H1 (cell line): ENCODE measurements around the gene FAR1. TPM values are rescaled to one million over a fixed set of nuclear protein-coding genes. Genes with fewer than 3 reads are reported as not detected.

Experiments
- CTCF ChIA-PET: fragments of 300-600 bp; sonication (Branson Sonifier 250); formaldehyde crosslinking; loops from one replicate; lab custom pipeline; 2021; ENCODE audit not compliant: partially characterized antibody; lab: Charles Lee
- POLR2A ChIA-PET: fragments of 300-600 bp; sonication (Branson Sonifier 250); formaldehyde crosslinking; loops from one replicate; lab custom pipeline; 2021; ENCODE audit warnings: inconsistent platforms; ENCODE audit not compliant: partially characterized antibody; lab: Charles Lee
- DNase-seq, 2 experiments: peaks; one replicate each; pipeline versions ENCODE4 v3.0.0 to v3.0.0-alpha.2; 2010 to 2022; ENCODE audit warnings: low spot score in 2 of 2, low read depth in 1 of 2, mixed read lengths in 1 of 2
- FAIRE-seq: peaks from 2 replicates; lab custom pipeline; 2011; peaks lifted over from hg19 to GRCh38; lab: Jason Lieb, UNC
- H2AFZ ChIP-seq: 2 replicates; pipeline ENCODE4 v1.8.1; 2012; ENCODE audit warnings: low read length, inconsistent platforms
- H2AK5ac ChIP-seq: 2 replicates; pipeline ENCODE4 v1.6.1; 2013; ENCODE audit warnings: low read depth, low read length
- H2BK120ac ChIP-seq: replicated peaks from 2 replicates; pipeline ENCODE3; 2013; ENCODE audit warnings: low read depth, low read length, inconsistent platforms
- H2BK12ac ChIP-seq: 2 replicates; pipeline ENCODE4 v1.6.1; 2013; ENCODE audit warnings: low read depth, low read length
- H2BK15ac ChIP-seq: 2 replicates; pipeline ENCODE4 v1.6.1; 2013; ENCODE audit warnings: low read length
- H2BK20ac ChIP-seq: 2 replicates; pipeline ENCODE4 v1.6.1; 2013; ENCODE audit warnings: low read length
- H2BK5ac ChIP-seq: 2 replicates; pipeline ENCODE4 v1.6.1; 2013; ENCODE audit warnings: low read depth, low read length
- H3K14ac ChIP-seq: 2 replicates; pipeline ENCODE4 v1.6.1; 2013; ENCODE audit warnings: inconsistent platforms; ENCODE audit not compliant: insufficient read length
- H3K18ac ChIP-seq: 2 replicates; pipeline ENCODE4 v1.6.1; 2013; ENCODE audit warnings: low read length; ENCODE audit errors: extremely low read depth
- H3K23ac ChIP-seq: 2 replicates; pipeline ENCODE4 v1.6.1; 2013; ENCODE audit warnings: inconsistent platforms; ENCODE audit not compliant: insufficient read length
- H3K23me2 ChIP-seq: 2 replicates; pipeline ENCODE4 v1.6.1; 2013; ENCODE audit warnings: low read depth, low read length
- H3K27ac ChIP-seq: 2 replicates; pipeline ENCODE4 v1.6.1; 2011; ENCODE audit warnings: low read depth, low read length, inconsistent platforms
- H3K27me3 ChIP-seq, 4 experiments: replicated peaks in 1 of 4; 1 replicate in 1 of 4; 2 replicates in 3 of 4; pipeline versions ENCODE4 v1.6.1 to v1.8.1; 2011 to 2013; ENCODE audit warnings: low read length in 3 of 4, mild to moderate bottlenecking in 3 of 4, inconsistent platforms in 2 of 4, mixed read lengths in 2 of 4, moderate library complexity in 1 of 4; ENCODE audit not compliant: control insufficient read depth in 3 of 4, insufficient read depth in 3 of 4; ENCODE audit errors: extremely low read depth in 1 of 4
- H3K36me3 ChIP-seq, 4 experiments: 2 replicates each; pipeline versions ENCODE4 v1.6.1 to v1.8.1; 2011 to 2013; ENCODE audit warnings: mild to moderate bottlenecking in 4 of 4, low read length in 3 of 4, moderate library complexity in 2 of 4, control low read depth in 1 of 4, inconsistent platforms in 1 of 4; ENCODE audit not compliant: insufficient read depth in 4 of 4, control insufficient read depth in 2 of 4
- H3K4ac ChIP-seq: replicated peaks from 2 replicates; pipeline ENCODE3; 2013; ENCODE audit warnings: low read length, low read depth, mixed read lengths, inconsistent platforms; ENCODE audit not compliant: insufficient read length
- H3K4me1 ChIP-seq, 4 experiments: replicated peaks in 1 of 4; 1 replicate in 1 of 4; 2 replicates in 3 of 4; pipeline versions ENCODE4 v1.6.1 to v1.8.1; 2011 to 2013; ENCODE audit warnings: low read length in 3 of 4, inconsistent platforms in 2 of 4, mixed read lengths in 1 of 4; ENCODE audit not compliant: insufficient read depth in 4 of 4, control insufficient read depth in 3 of 4
- H3K4me2 ChIP-seq, 2 experiments: 2 replicates each; pipeline versions ENCODE4 v1.6.1 to v1.8.1; 2011 to 2013; ENCODE audit warnings: low read depth in 2 of 2, low read length in 2 of 2, control low read depth in 1 of 2, inconsistent platforms in 1 of 2, mild to moderate bottlenecking in 1 of 2; ENCODE audit not compliant: insufficient read depth in 1 of 2
- H3K4me3 ChIP-seq, 4 experiments: fragments of 200-600, 300-600 bp in 1 of 4; sonication (generic), shearing (Covaris generic), sonication (Bioruptor Twin) in 1 of 4; 2 replicates each; pipeline versions ENCODE4 v1.5.1 to v1.8.1; 2011 to 2016; ENCODE audit warnings: low read length in 4 of 4, low read depth in 3 of 4, control low read depth in 2 of 4, inconsistent platforms in 2 of 4, mild to moderate bottlenecking in 2 of 4, mixed read lengths in 1 of 4, moderate library complexity in 1 of 4; ENCODE audit not compliant: insufficient read depth in 2 of 4; ENCODE audit errors: extremely low read depth in 1 of 4
- H3K56ac ChIP-seq: replicated peaks from 2 replicates; pipeline ENCODE3; 2013; ENCODE audit warnings: low read depth, mild to moderate bottlenecking, mixed read lengths, low read length, inconsistent platforms; ENCODE audit not compliant: insufficient read length
- H3K79me1 ChIP-seq: 2 replicates; pipeline ENCODE4 v1.6.1; 2013; ENCODE audit warnings: low read depth, low read length, control low read depth
- H3K79me2 ChIP-seq, 2 experiments: 2 replicates each; pipeline versions ENCODE4 v1.6.1 to v1.8.1; 2012 to 2013; ENCODE audit warnings: low read length in 2 of 2, mild to moderate bottlenecking in 2 of 2, inconsistent platforms in 1 of 2; ENCODE audit not compliant: insufficient read depth in 2 of 2, control insufficient read depth in 1 of 2
- H3K9ac ChIP-seq, 4 experiments: replicated peaks in 1 of 4; 1 replicate in 1 of 4; 2 replicates in 3 of 4; pipeline versions ENCODE4 v1.6.1 to v1.8.1; 2011 to 2013; ENCODE audit warnings: low read depth in 3 of 4, low read length in 3 of 4, control low read depth in 2 of 4, mild to moderate bottlenecking in 2 of 4, moderate library complexity in 2 of 4, inconsistent platforms in 1 of 4; ENCODE audit errors: extremely low read depth in 1 of 4
- H3K9me3 ChIP-seq, 2 experiments: 2 replicates each; pipeline versions ENCODE4 v1.6.1 to v1.8.1; 2012 to 2013; ENCODE audit warnings: mild to moderate bottlenecking in 2 of 2, moderate library complexity in 2 of 2, control low read depth in 1 of 2, inconsistent platforms in 1 of 2, low read depth in 1 of 2, low read length in 1 of 2, mixed read lengths in 1 of 2; ENCODE audit not compliant: insufficient read depth in 2 of 2
- H4K20me1 ChIP-seq, 2 experiments: replicated peaks in 1 of 2; 2 replicates each; pipeline versions ENCODE3 to v1.8.1; 2011 to 2013; ENCODE audit warnings: inconsistent platforms in 2 of 2, low read length in 2 of 2, mild to moderate bottlenecking in 1 of 2; ENCODE audit not compliant: insufficient read depth in 2 of 2, control insufficient read depth in 1 of 2
- H4K5ac ChIP-seq: 2 replicates; pipeline ENCODE4 v1.6.1; 2013; ENCODE audit warnings: low read length, low read depth, mixed read lengths, inconsistent platforms; ENCODE audit not compliant: insufficient read length
- H4K8ac ChIP-seq: 2 replicates; pipeline ENCODE4 v1.8.0; 2013; ENCODE audit warnings: mild to moderate bottlenecking, moderate library complexity, low read length, inconsistent platforms; ENCODE audit not compliant: insufficient read depth; ENCODE audit errors: extremely low read depth
- H4K91ac ChIP-seq: replicated peaks from 2 replicates; pipeline ENCODE3; 2013; ENCODE audit warnings: low read length, mixed read lengths, inconsistent platforms; ENCODE audit not compliant: insufficient read length
- ATF3 ChIP-seq: IDR thresholded peaks from 2 replicates; pipeline ENCODE4 v1.6.1; 2011; ENCODE audit warnings: low read depth, mild to moderate bottlenecking, low read length; ENCODE audit not compliant: insufficient read depth
- BACH1 ChIP-seq: IDR thresholded peaks from 2 replicates; pipeline ENCODE4 v1.6.1; 2012; ENCODE audit warnings: low read length, improper control_type of control experiment
- BRCA1 ChIP-seq: IDR thresholded peaks from 2 replicates; pipeline ENCODE4 v1.6.1; 2012; ENCODE audit warnings: low read depth, low read length, improper control_type of control experiment
- CEBPB ChIP-seq: IDR thresholded peaks from 2 replicates; pipeline ENCODE4 v1.6.1; 2012; ENCODE audit warnings: low read depth, low read length
- CHD1 ChIP-seq: IDR thresholded peaks from 2 replicates; pipeline ENCODE4 v1.6.1; 2012; ENCODE audit warnings: low read depth, low read length, improper control_type of control experiment
- FOSL1 ChIP-seq: IDR thresholded peaks from 2 replicates; pipeline ENCODE4 v1.6.1; 2011; ENCODE audit warnings: mild to moderate bottlenecking, low read depth, low read length, moderate library complexity; ENCODE audit not compliant: insufficient read depth
- JUND ChIP-seq: IDR thresholded peaks from 2 replicates; pipeline ENCODE4 v1.6.1; 2011; ENCODE audit warnings: mild to moderate bottlenecking, improper control_type of control experiment, low read length
- MAX ChIP-seq: IDR thresholded peaks from 2 replicates; pipeline ENCODE4 v1.6.1; 2012; ENCODE audit warnings: inconsistent platforms
- NANOG ChIP-seq: IDR thresholded peaks from 2 replicates; pipeline ENCODE4 v1.6.1; 2011; ENCODE audit warnings: low read length, low read depth, mild to moderate bottlenecking, inconsistent platforms; ENCODE audit not compliant: insufficient read depth, poor library complexity, severe bottlenecking
- NRF1 ChIP-seq: IDR thresholded peaks from 2 replicates; pipeline ENCODE4 v1.6.1; 2011; ENCODE audit warnings: mild to moderate bottlenecking, low read depth, low read length, improper control_type of control experiment
- SIX5 ChIP-seq: IDR thresholded peaks from 2 replicates; pipeline ENCODE4 v1.6.1; 2011; ENCODE audit warnings: mild to moderate bottlenecking, low read depth, low read length
- SRF ChIP-seq: IDR thresholded peaks from 2 replicates; pipeline ENCODE4 v1.6.1; 2011; ENCODE audit warnings: mild to moderate bottlenecking, low read depth, low read length, moderate library complexity
- TCF12 ChIP-seq: IDR thresholded peaks from 2 replicates; pipeline ENCODE4 v1.6.1; 2011; ENCODE audit warnings: low read depth, mild to moderate bottlenecking, low read length
- YY1 ChIP-seq: IDR thresholded peaks from 2 replicates; pipeline ENCODE4 v1.6.1; 2011; ENCODE audit warnings: low read depth, mild to moderate bottlenecking, low read length
- ZNF274 ChIP-seq: IDR thresholded peaks from 2 replicates; pipeline ENCODE4 v1.7.0; 2012; ENCODE audit warnings: low read length, borderline replicate concordance; ENCODE audit errors: extremely low read depth
- WGBS, 2 experiments: shearing (Covaris generic) in 1 of 2; methylation state at CpG; one replicate each; pipeline versions ENCODE4 v1.1.6 to v1.1.7; 2013 to 2015; ENCODE audit warnings: low lambda C conversion rate in 2 of 2, mixed read lengths in 2 of 2, inconsistent platforms in 1 of 2, low coverage in 1 of 2, missing lambda C conversion rate in 1 of 2; ENCODE audit not compliant: insufficient replicate concordance in 2 of 2, insufficient coverage in 1 of 2, insufficient read length in 1 of 2; ENCODE audit errors: extremely low coverage in 1 of 2, missing lambda C conversion rate in 1 of 2; 5-methylcytosine and 5-hydroxymethylcytosine counted together
- polyA plus RNA-seq, 7 experiments: library from polyadenylated mRNA; depleted of rRNA in 3 of 7; stranded (reverse) in 5 of 7; unstranded in 2 of 7; fragments of >200 nt in 5 of 7; fragments of 200-250 nt in 2 of 7; gene quantifications; 1 replicate in 5 of 7; 2 replicates in 1 of 7; 4 replicates in 1 of 7; pipeline versions ENCODE4 v1.2.1 to v1.2.3, GENCODE V29; 2011 to 2013; ENCODE audit warnings: missing spikeins in 2 of 7, mixed read lengths in 2 of 7
- total RNA-seq: library from RNA; stranded (reverse); fragmentation: NEBNext Ultra II Directional; extraction: Animal tissue kit (Norgen Biotek cat#: 25700); gene quantifications from 2 replicates; pipeline ENCODE4 v1.2.1, GENCODE V29; 2021

Gene FAR1
- total and polyA plus RNA-seq, 2 of the 8 experiments (the other 6 are each of a cell fraction or from before 2014, with no cell fraction given): 29.7 to 68.5 TPM

GRCh38 chr11:13629779-13630178, 38.7 kb upstream of the FAR1 start:
- POLR2A ChIA-PET: no interaction called here
- no peak for TF ChIP-seq YY1
- no peak for TF ChIP-seq MAX
- TF ChIP-seq SIX5: no peak
- TF ChIP-seq FOSL1: no peak
- TF ChIP-seq BRCA1: no peak
- no peak for TF ChIP-seq SRF
- TF ChIP-seq ZNF274: no peak
- TF ChIP-seq ATF3: no peak
- no peak for TF ChIP-seq NRF1
- no peak for TF ChIP-seq BACH1
- no peak for TF ChIP-seq JUND
- TF ChIP-seq CEBPB: no peak
- TF ChIP-seq NANOG: no peak
- TF ChIP-seq TCF12: no peak
- no peak for TF ChIP-seq CHD1

More at GRCh38 chr11:13629779-13630178, 38.7 kb upstream of the FAR1 start:
- H4K20me1 ChIP-seq: no peaks in the 10 kb centered on the region
- no peak overlapping the region for H4K91ac ChIP-seq
- H2BK12ac ChIP-seq: no peak overlapping the region
- H3K27ac ChIP-seq: no peak overlapping the region
- H3K4me1 ChIP-seq: no peaks in the 10 kb centered on the region
- H3K56ac ChIP-seq: no peak overlapping the region
- H3K4ac ChIP-seq: no peak overlapping the region
- H3K18ac ChIP-seq: no peak overlapping the region
- H2BK15ac ChIP-seq: no peak overlapping the region
- H3K14ac ChIP-seq: no peak overlapping the region
- H3K9ac ChIP-seq: no peak overlapping the region
- CTCF ChIA-PET: no interaction called here
- no peak overlapping the region for H2AFZ ChIP-seq
- no peaks in the 10 kb centered on the region for H3K23me2 ChIP-seq
- no peaks in the 10 kb centered on the region for H3K79me2 ChIP-seq
- no peak for FAIRE-seq
- no peak overlapping the region for H3K4me2 ChIP-seq
- H4K8ac ChIP-seq: no peak overlapping the region
- H3K9me3 ChIP-seq: peaks cover 7 to 11% of the 10 kb centered on the region in 2 experiments; a peak in 3 of 4 replicates
- H3K36me3 ChIP-seq: no peaks in the 10 kb centered on the region
- H3K23ac ChIP-seq: no peak overlapping the region
- no peak overlapping the region for H2BK120ac ChIP-seq
- H3K4me3 ChIP-seq: no peak overlapping the region
- H2BK5ac ChIP-seq: no peak overlapping the region
- H3K79me1 ChIP-seq: no peaks in the 10 kb centered on the region
- no peaks in the 10 kb centered on the region for H3K27me3 ChIP-seq
- H2BK20ac ChIP-seq: no peak overlapping the region
- WGBS, 2 experiments: 95% methylated on average over 1 of the region's 1 CpG; no CpG with 5 or more reads in 1 of the 2 experiments
- H2AK5ac ChIP-seq: no peak overlapping the region
- DNase-seq: no peak
- no peak overlapping the region for H4K5ac ChIP-seq
